Measurements from ENCODE around the gene ITGB4.

Gene ITGB4

GRCh38 chr17:75720656-75721462 is at the start of gene ITGB4:
Gene ITGB4 (plus strand): TSS chr17:75721459. CDS start chr17:75724704, 3,245 bp downstream.
- no peak for DNase-seq

GRCh38 chr17:75672011-75672410 is 49.2 kb upstream of the ITGB4 start:
- DNase-seq = no peak

- DNase-seq = no peak
Observed at GRCh38 chr17:75673487-75673886, 47.8 kb upstream of the ITGB4 start.

GRCh38 chr17:75676461-75676860 is 44.8 kb upstream of the ITGB4 start:
- DNase-seq = no peak

GRCh38 chr17:75679706-75680211 is 41.5 kb upstream of the ITGB4 start:
- no peak for DNase-seq

- DNase-seq = no peak
Observed at GRCh38 chr17:75680431-75680830, 40.8 kb upstream of the ITGB4 start.

- no peak for DNase-seq
Observed at GRCh38 chr17:75681289-75681688, 40.0 kb upstream of the ITGB4 start.

GRCh38 chr17:75683583-75683982 is 37.7 kb upstream of the ITGB4 start:
- no peak for DNase-seq

GRCh38 chr17:75684249-75684648 is 37.0 kb upstream of the ITGB4 start:
- no peak for DNase-seq

- no peak for DNase-seq
Observed at GRCh38 chr17:75684924-75685323, 36.3 kb upstream of the ITGB4 start.

GRCh38 chr17:75685499-75685898 is 35.8 kb upstream of the ITGB4 start:
- no peak for DNase-seq

- no peak for DNase-seq
Observed at GRCh38 chr17:75688209-75688825, 32.9 kb upstream of the ITGB4 start.

- no peak for DNase-seq
Observed at GRCh38 chr17:75689441-75689873, 31.8 kb upstream of the ITGB4 start.

- DNase-seq = no peak
Observed at GRCh38 chr17:75691371-75691791, 29.9 kb upstream of the ITGB4 start.

- DNase-seq = no peak
Observed at GRCh38 chr17:75691801-75692626, 29.2 kb upstream of the ITGB4 start.

- no peak for DNase-seq
Observed at GRCh38 chr17:75692976-75693375, 28.3 kb upstream of the ITGB4 start.

GRCh38 chr17:75693500-75694481 is 27.5 kb upstream of the ITGB4 start:
- no peak for DNase-seq

- no peak for DNase-seq
Observed at GRCh38 chr17:75694536-75694935, 26.7 kb upstream of the ITGB4 start.

GRCh38 chr17:75695141-75695829 is 26.0 kb upstream of the ITGB4 start:
- no peak for DNase-seq

- no peak for DNase-seq
Observed at GRCh38 chr17:75695830-75696271, 25.4 kb upstream of the ITGB4 start.

GRCh38 chr17:75697651-75698291 is 23.5 kb upstream of the ITGB4 start:
- DNase-seq = no peak

All from NCI-H1417 treated with DMSO at 0.1 percent for 48 hours (cell line).